Measurements from ENCODE around the gene ELMO1.

- no peak for TF ChIP-seq EZH2 (IDR thresholded peaks at IDR 0.05; ENCODE audit: low read length)
- TF ChIP-seq, protein P1, sequence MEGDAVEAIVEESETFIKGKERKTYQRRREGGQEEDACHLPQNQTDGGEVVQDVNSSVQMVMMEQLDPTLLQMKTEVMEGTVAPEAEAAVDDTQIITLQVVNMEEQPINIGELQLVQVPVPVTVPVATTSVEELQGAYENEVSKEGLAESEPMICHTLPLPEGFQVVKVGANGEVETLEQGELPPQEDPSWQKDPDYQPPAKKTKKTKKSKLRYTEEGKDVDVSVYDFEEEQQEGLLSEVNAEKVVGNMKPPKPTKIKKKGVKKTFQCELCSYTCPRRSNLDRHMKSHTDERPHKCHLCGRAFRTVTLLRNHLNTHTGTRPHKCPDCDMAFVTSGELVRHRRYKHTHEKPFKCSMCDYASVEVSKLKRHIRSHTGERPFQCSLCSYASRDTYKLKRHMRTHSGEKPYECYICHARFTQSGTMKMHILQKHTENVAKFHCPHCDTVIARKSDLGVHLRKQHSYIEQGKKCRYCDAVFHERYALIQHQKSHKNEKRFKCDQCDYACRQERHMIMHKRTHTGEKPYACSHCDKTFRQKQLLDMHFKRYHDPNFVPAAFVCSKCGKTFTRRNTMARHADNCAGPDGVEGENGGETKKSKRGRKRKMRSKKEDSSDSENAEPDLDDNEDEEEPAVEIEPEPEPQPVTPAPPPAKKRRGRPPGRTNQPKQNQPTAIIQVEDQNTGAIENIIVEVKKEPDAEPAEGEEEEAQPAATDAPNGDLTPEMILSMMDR (optimal IDR thresholded peaks at IDR 0.05 in 1 of 3, IDR thresholded peaks at IDR 0.05 in 1 of 3, conservative IDR thresholded peaks at IDR 0.05 in 1 of 3; ENCODE audit: extremely low read depth in 1 of 3, insufficient read depth in 2 of 3, low read length in 3 of 3) = no peak
Observed at GRCh38 chr7:37441816-37442215, 6.8 kb downstream of the ELMO1 start.

Measured in keratinocyte (primary cell).